HG03439 (cell line): ENCODE measurements around the gene WASHC3.
"Not testable (repeated sequence)": the region's sequence is repeated elsewhere in the genome, so short reads cannot be mapped to it uniquely, and the experiment has no call there.

Experiments used
- ATAC-seq: cut with Tn5 transposase; IDR thresholded peaks from one replicate; pipeline ENCODE4 v1.9.1; 2021; ENCODE audit warnings: mild to moderate bottlenecking, moderate library complexity; ENCODE audit not compliant: unreplicated experiment

The WASHC3 gene

DNA sequence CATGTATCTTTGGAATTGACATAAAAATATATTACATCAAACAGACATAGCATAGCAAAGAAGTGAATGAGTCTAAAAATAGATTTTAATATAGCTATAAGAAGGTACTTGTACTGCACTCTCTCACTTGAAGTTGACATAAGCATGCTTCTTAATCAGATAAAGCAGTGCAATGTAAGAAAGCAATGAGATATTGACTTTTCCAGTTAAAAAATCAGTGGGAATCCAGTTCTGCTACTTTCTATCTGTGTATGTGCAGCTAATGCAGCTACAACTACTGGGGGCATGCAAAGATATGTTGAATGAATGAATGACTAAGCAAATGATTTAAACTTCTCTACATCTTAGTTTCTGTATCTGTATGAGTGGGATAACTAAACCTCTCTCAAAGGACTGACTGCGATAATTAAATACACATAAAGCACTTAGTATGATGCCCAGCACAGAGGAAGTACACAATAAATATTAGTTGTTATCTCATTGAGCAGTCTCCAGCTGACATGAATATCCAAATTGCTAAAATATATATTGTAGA is 10.3 kb downstream of the WASHC3 start:
- ATAC-seq = no peak

DNA sequence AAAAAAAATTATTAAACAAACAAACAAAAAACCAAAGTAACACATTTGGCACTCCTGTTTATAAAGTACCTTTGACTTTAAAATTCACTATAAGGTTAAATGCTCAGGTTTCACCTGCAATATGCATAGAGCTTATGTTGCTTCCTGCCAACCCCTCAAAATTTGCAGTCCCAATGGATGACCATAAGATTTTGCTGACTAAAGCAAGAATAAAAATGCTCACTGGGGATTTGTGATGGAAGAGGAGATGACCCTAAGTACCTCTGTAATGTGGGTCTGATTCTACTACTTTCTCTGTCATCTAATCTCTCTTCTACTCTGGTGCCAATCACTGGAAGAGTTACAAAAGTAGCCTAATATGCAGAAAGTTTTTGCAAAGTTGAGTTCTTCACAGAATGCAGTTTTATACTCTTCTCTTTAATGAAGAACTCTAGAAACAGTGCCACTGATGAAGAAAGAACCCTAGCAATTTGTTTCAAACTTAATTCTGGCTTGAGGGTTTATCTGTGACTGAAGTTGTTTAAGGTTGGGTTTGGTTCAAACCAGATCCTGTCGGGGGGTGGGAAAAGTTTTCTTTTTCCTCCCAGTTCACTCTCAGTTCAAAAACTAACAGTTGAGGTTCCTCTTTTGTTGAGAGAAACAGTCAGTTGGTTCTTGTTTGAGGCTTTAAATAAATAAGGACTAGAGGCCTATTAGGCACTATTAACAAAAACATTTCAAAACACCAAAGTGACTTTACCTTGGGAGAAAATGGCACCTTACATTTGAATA is 10.9 kb downstream of the WASHC3 start:
- no peak for ATAC-seq

DNA sequence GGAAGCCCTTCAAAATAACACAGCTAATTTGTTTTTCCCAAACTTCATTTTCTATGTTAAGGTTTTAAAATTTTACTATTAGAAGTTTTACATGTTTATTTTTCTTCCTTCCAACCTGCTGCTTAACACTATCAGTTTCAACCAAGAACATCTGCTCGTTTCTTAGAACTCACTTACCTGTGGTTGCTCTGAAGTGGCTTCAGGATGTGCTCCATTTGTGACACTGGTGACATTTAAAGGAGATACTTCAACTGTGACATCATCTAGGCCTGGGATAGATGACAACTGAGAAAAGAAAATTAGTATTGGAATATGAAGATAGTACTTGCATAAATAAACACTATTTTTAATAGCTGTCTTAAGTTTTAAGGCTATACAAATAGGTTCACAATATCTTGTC is 17.9 kb downstream of the WASHC3 start:
- peak; percentile 81 for ATAC-seq

DNA sequence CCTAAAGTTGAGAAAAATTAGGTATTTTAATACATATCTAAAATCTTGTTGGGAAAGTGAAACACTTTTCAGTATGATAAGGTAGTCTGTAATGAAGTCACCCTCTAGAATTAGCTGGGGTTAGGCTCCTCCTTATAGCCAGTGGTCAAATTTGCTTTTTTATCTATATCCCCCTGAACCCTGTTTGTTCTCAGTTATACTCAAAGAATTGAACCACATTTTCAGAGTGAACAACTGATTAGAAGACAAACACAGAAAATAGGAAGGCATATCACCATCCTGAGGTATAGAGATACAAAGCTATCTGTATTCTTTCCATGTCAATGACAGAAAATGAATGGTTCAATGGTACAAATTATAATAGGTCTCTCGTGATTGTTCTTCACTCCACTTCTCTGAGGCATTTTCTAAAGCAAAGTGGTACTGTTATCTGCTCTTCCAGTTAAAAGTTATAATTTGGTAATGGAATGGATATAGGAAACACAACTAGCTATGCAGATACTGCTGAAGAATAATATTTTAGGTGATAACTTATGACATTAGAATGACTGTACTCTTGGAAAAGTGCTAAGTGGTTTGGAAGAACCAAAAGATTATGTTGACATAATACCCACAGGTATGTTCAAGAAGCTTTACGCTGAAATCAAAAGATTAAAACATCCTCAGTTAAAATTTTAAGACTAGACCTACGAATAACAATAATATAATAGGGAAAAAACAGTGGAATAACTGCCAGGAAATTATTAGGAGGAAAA is 27.6 kb downstream of the WASHC3 start:
- ATAC-seq = no peak

DNA sequence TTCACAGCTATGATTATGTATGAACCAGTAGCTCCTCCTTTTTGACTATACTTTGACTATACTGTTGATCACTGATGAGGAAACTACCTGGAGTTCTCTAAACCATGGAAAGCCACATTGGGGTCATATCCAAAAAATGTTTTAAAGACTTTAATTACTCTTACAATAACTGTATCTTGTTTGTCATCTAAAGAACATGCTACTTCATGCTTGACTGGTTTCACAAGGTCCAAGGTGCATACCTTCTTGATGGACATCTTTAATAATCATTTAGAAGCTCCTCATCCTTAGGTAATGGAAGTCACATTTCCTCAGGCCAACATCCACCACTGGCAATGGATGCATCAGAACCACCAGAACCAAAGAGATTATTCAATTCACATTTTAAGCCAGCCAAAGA is 29.9 kb downstream of the WASHC3 start:
- no peak for ATAC-seq

DNA sequence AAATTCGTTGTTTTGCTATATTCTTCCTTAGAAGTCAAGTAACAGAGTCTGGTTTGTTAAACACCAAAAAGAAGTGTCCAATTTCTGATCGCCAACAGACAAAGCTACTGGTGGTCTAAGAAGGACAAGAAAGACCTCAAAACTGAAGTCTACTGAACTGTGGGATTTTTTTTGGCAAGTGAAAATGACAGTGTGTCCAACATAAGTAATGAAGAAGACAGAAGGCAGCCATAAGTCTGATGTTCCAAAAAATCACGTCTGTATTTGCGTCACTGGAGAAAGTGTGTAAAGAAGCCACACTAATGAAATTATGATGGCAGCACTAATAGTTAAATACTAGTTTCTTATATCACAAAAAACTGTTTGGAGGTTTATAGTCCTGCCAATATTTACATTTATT is 32.6 kb downstream of the WASHC3 start:
- no peak for ATAC-seq

DNA sequence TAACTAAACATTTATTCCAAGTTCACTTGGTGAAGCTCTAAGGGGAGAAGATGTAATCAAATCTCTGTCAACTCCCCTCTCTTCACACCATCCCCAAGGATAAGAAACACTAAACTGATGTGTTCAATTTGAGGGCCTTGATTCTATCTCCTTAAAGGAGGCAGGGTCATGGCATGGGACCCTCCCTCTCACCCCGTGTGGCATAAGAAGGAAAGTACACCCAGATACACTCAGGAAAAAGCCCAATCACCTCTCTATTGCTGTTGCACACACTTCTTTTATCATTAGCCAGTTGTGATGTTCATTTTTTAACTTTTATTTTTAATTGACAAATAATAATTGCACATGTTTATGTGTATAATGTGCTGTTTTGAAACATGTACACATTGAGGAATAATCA is 35.1 kb downstream of the WASHC3 start:
- ATAC-seq = no peak

DNA sequence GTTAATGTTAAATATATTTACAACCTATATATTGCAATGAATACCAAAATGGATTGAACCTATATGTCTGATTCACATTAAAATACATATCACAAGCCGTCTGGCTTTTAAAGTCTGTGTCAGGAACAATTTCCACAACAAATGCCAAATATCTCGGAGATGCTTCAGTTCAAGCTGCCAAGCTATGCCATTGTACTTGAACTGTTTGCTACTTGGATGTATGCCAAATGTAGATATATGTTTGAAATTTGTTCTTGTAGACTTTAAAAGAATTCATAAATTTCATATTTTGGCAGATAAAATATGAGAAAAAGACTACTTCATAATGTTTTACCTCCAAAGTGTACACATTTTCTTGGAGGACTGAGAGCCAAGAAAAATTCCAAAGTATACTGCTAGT is 37.0 kb downstream of the WASHC3 start:
- no peak for ATAC-seq

DNA sequence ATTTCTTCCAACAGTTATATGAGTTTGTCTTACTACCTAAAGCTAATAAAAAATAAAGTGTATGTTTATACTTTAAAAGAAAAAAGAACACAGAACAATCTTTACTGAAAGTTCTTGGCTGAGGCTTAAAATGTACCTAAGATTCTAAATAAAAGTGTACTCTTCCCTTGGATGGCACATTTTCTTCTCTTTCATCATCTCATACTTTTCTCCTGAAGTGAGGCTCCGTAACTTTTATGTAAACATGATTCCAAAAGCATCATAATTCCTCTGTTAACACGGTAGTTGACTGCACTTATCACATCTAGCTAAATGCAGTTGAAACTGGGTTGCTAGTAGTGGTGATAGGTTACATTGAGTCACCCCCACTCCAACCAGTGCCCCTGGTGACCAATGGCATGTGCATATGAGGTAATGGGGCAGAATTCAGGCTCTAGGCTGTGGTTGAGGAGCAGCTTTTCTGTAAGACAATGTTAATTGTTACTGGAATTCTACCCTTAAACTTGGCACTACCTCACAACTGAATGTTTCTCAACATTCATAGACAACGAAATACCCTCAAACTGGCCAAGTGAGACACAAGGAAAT is 38.4 kb downstream of the WASHC3 start:
- ATAC-seq = no peak

DNA sequence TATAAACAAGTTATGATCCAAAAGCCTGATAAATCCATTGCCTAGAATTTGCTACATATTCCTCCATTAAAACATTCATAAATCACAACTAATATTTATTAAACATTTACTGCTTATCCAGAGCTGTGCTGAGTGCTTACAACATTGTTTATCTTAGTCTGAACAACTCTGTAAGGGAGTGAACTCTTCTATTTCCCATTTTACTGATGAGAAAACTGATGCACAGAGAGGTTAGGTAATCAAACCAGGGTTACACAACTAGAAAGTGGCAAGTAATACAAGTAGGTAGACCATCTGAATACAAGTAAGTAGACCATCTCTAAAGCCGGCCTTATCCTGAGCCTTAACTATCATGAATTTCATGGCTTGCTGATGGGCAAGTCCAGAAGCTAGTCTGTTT is 39.5 kb downstream of the WASHC3 start:
- ATAC-seq = no peak

DNA sequence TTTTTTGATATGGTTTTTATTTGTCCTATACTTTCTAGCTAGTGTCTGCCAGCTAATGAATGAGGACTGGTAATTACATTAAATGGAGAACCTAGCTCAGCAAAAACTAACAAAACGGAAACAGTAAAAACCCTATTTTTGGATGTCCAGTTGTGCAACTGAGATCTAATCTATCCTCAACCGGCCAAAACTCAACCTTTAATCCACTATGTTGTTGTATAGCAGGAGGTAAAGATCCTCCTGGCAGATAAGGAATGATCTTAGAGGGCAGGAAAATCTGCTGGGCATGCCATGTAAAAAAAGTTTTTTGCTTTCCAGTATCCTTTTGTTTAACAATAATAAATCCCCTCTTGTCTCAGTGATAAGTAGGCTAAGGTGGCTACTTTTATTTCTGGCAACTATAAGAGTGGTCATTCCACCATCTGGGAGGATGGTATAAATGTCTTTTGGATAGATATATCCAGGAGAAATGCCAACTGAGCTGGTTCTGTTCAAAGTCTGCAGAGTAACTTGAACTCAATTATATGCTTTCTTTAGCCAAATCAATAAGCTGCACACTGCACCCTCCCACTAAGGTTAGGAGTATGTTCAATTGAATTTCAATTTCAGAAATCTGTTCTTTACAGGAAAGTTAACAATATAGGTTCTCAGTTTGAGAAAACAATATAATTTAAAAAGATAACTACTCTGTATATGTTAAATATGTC is 40.1 kb downstream of the WASHC3 start:
- ATAC-seq = no peak

DNA sequence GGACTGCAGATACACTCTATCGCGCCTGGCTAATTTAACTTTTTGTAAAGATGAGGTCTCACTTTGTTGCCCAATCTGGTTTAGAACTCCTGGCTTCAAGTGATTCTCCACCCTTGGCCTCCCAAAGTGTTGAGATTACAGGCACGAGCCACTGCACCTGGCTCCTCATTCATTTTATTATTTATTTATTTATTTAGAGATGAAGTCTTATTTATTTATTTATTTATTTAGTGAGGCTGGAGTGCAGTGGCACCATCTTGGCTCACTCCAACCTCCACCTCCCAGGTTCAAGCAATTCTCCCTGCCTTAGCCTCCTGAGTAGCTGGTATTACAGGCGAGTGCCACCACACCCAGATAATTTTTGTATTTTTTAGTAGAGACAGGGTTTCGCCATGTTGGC is 43.2 kb downstream of the WASHC3 start:
- ATAC-seq = not testable (repeated sequence)

DNA sequence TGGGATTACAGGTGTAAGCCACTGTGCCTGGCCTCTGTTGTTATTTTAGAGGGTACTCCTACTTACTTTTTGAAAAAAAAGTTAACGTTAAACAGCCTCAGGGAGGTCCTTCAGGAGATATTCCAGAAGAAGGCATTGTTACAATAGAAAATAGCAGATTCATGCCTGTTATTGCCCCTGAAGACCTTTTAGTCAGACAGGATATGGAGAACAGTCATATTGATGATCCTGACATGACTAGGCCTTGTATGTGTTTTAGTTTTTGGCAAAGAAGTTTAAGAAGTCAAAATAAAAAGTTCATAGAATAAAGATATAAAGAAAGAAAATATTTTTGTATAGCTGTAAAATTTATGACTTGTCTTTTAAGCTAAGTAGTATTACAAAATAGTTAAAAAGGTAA is 45.3 kb downstream of the WASHC3 start:
- no peak for ATAC-seq

DNA sequence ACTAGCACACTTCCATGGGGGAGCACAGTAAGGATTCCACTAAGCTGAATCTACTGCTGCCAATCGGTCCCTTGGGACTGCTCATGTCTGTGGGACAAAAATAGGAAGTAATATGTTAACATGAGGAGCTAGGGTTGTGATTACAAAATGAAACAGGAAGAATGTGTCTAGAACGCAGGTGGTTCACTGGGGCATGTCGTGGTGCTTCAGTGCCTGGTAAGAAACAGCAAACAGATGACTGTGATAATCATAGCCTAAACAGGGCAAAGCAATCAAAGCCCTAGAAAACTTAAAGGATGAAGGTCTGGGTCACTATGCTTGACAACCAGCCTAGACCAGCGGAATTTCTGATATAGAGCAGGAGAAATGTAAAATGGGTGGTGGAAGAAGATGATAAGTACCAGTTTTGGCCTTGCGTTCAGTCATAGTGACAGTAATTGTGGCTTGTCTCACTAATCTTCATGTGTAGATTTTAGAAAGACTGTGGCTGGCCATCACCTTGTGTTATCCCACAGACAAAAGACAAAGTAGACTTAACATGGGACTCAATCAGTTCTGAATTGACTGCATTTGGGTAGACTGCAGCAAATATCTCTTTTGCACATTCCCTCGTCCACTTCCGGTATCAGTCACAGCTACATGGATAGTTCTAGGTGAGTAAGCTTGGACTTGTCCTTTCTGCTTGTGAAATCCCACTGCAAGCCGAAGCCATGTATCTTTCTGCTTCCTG is 51.4 kb downstream of the WASHC3 start:
- ATAC-seq = peak; percentile 80

DNA sequence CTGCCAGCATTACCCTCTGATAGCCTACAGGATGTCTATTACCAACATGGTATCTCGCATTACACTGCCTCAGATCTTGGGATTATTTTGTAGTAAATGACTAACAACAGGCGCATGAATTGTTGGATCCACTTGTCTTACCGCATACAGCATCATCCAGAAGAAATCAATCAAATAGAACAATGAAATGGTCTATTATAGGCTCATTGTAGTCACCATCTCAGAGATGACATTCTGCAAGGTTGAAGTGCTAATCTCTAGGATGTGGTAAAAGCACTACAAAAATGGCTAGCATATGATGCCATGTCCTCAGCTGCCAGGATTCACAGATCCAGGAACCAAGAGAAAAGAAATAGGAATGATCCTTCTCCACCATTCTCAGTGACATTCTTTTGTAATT is 52.0 kb downstream of the WASHC3 start:
- ATAC-seq = peak; percentile 11

DNA sequence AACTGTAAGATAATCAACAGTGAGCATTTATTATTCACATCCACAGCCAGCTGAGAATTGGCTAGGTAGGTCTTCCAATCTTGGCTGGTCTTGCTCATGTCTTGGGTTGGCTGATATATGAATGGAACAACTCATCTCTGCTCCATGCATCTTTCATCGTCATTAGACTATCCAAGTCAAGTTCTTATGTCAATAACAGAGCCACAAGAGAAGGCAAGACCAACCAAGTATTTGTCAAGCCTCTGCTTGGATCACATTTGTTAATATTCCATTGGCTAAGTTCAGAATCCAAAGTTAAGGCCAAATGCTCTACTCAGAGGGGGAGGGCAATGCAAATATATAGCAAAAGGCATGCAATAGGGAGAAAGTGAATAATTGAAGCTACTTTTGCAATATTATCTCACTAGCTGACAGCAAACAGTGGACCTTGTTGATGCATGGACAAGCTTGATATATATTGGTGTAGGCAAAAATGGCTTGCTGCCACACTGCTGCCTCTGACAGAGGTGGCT is 53.1 kb downstream of the WASHC3 start:
- ATAC-seq = no peak

DNA sequence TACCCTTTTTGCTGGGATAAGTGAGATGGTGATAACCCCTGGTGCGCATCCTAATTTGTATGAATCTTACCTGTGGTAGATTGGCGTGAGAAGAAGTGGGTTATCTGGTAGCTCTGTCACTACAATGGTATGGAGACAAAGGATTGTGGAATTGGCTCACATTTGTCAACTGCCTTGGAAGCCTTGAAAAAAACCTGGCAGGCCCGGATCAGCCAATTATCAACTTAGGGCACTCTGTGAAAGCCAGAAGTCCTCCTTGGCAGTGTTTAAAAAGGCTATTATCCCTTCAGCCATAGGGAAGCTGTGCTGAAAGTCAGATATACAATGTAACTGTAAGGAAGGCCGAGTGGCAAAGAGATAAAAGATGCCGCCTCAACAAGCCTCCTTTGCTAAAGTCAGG is 56.5 kb downstream of the WASHC3 start:
- ATAC-seq = no peak

DNA sequence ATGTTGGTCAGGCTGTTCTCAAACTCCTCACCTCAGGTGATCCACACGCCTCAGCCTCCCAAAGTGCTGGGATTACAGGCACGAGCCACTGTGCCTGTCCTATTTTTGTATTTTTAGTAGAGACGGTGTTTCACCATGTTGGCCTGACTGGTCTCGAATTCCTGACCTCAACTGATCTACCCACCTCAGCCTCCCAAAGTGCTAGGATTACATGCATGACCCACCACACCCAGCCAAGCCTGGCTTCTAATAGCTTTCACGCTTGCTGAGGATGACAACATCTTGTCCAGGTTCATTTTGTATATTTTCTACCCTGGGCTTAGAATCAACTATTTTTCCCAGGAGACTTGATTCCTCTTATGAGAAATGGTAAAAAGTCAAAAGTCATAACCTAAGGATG is 64.7 kb downstream of the WASHC3 start:
- ATAC-seq = no peak

DNA sequence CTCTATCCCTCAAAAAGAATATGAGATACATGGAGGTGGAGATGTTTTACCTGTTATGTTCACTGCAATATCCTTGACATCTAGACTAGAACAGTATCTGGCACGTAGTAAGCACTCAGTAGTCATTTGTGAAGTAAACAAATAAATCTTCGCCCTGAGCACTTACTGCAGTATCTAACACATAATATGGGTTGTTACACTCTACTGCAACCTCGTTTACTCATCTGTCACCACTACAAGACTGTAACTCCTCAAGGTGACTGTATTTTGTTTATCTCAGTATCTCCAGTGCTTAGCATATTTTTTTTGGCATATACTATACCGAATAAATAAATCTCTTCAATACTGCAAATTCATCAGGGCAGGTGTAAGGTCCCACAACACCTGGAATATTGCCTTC is 66.1 kb downstream of the WASHC3 start:
- no peak for ATAC-seq

DNA sequence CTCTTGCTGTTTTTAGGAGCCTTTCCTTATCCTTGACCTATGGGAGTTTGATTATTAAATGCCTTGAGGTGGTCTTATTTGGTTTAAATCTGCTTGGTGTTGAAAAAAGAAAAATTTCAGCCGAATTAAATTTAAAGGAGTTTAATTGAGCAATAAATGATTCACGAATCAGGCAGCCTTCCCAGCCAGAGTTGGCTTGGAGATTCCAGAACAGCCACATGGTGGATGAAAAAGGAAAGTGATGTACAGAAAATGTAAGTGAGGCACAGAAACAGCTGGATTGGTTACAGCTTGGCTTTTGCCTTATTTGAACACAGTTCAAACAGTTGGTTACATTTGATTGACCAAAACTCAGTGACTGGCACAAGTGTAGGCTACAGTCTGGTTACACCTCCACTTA is 69.7 kb downstream of the WASHC3 start:
- ATAC-seq = no peak
